Liver (tissue), 3 donors: ENCODE measurements around the gene ZMYM2.

ENCODE experiments used
- EGR1 ChIP-seq, 2 donors: IDR thresholded peaks; 2 replicates each; pipeline ENCODE4 v1.6.1; 2016 to 2018; ENCODE audit warnings: antibody characterized with exemption in 2 of 2, low read depth in 2 of 2
- JUND ChIP-seq, 2 donors: IDR thresholded peaks; 2 replicates each; pipeline ENCODE4 v1.6.1; 2016; ENCODE audit warnings: antibody characterized with exemption in 2 of 2
- RAD21 ChIP-seq, 2 donors: IDR thresholded peaks; 2 replicates each; pipeline ENCODE4 v1.6.1; 2016; ENCODE audit warnings: antibody characterized with exemption in 2 of 2, mild to moderate bottlenecking in 2 of 2
- RXRA ChIP-seq, 2 donors: IDR thresholded peaks; 2 replicates each; pipeline ENCODE4 v1.6.1; 2017 to 2018; ENCODE audit warnings: antibody characterized with exemption in 2 of 2, mild to moderate bottlenecking in 1 of 2
- SP1 ChIP-seq: IDR thresholded peaks from 2 replicates; pipeline ENCODE4 v1.6.1; 2018; ENCODE audit warnings: antibody characterized with exemption, mild to moderate bottlenecking
- TAF1 ChIP-seq: conservative IDR thresholded peaks from 2 replicates; pipeline ENCODE4 v1.6.1; 2016; ENCODE audit warnings: antibody characterized with exemption, mild to moderate bottlenecking
- TF ChIP-seq, protein P1 (sequence below): fragments of 150-350 bp; IDR thresholded peaks from 2 replicates; pipeline ENCODE4 v1.5.1; 2017; ENCODE audit warnings: improper control_type of control experiment, low read depth, low read length; ENCODE audit not compliant: missing input control
- TF ChIP-seq, protein P2 (sequence below): IDR thresholded peaks from 2 replicates; pipeline ENCODE4 v1.6.1; 2016; ENCODE audit warnings: antibody characterized with exemption
- TF ChIP-seq, protein P3 (sequence below): IDR thresholded peaks from 2 replicates; pipeline ENCODE4 v1.6.1; 2016; ENCODE audit warnings: antibody characterized with exemption, mild to moderate bottlenecking
- TF ChIP-seq, protein P4 (sequence below): IDR thresholded peaks from 2 replicates; pipeline ENCODE4 v1.6.1; 2016; ENCODE audit warnings: antibody characterized with exemption
- TF ChIP-seq, protein P5 (sequence below): IDR thresholded peaks from 2 replicates; pipeline ENCODE4 v1.6.1; 2016; ENCODE audit warnings: antibody characterized with exemption
- donor health status: healthy.
- donor health status: healthy.

DNA sequence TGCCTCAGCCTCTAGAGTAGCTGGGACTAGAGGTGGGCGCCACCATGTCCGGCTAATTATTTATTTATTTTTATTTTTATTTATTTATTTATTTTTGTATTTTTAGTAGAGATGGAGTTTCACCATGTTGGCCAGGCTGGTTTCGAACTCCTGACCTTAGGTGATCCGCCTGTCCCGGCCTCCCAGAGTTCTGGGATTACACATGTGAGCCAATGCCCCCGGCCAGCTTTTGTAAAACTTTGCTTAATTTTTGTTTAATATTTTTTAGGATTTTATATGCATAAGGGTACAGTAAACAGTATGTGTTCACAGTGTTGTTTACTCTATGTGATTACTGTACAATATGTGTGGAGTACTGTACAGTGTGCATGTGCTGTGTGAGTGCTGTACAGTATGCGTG is 98.7 kb downstream of the ZMYM2 start:
- TF ChIP-seq, protein P1, sequence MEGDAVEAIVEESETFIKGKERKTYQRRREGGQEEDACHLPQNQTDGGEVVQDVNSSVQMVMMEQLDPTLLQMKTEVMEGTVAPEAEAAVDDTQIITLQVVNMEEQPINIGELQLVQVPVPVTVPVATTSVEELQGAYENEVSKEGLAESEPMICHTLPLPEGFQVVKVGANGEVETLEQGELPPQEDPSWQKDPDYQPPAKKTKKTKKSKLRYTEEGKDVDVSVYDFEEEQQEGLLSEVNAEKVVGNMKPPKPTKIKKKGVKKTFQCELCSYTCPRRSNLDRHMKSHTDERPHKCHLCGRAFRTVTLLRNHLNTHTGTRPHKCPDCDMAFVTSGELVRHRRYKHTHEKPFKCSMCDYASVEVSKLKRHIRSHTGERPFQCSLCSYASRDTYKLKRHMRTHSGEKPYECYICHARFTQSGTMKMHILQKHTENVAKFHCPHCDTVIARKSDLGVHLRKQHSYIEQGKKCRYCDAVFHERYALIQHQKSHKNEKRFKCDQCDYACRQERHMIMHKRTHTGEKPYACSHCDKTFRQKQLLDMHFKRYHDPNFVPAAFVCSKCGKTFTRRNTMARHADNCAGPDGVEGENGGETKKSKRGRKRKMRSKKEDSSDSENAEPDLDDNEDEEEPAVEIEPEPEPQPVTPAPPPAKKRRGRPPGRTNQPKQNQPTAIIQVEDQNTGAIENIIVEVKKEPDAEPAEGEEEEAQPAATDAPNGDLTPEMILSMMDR: no peak
- TF ChIP-seq EGR1 (IDR thresholded peaks at IDR 0.05; ENCODE audit: low read depth in 2 of 2) (no peak), JUND (IDR thresholded peaks at IDR 0.05) (no peak), SP1 (no peak), RAD21 (IDR thresholded peaks at IDR 0.05) (no peak), RXRA (IDR thresholded peaks at IDR 0.05) (no peak), TAF1 (no peak)
- TF ChIP-seq, protein P2, sequence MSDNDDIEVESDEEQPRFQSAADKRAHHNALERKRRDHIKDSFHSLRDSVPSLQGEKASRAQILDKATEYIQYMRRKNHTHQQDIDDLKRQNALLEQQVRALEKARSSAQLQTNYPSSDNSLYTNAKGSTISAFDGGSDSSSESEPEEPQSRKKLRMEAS: no peak
- TF ChIP-seq, protein P3, sequence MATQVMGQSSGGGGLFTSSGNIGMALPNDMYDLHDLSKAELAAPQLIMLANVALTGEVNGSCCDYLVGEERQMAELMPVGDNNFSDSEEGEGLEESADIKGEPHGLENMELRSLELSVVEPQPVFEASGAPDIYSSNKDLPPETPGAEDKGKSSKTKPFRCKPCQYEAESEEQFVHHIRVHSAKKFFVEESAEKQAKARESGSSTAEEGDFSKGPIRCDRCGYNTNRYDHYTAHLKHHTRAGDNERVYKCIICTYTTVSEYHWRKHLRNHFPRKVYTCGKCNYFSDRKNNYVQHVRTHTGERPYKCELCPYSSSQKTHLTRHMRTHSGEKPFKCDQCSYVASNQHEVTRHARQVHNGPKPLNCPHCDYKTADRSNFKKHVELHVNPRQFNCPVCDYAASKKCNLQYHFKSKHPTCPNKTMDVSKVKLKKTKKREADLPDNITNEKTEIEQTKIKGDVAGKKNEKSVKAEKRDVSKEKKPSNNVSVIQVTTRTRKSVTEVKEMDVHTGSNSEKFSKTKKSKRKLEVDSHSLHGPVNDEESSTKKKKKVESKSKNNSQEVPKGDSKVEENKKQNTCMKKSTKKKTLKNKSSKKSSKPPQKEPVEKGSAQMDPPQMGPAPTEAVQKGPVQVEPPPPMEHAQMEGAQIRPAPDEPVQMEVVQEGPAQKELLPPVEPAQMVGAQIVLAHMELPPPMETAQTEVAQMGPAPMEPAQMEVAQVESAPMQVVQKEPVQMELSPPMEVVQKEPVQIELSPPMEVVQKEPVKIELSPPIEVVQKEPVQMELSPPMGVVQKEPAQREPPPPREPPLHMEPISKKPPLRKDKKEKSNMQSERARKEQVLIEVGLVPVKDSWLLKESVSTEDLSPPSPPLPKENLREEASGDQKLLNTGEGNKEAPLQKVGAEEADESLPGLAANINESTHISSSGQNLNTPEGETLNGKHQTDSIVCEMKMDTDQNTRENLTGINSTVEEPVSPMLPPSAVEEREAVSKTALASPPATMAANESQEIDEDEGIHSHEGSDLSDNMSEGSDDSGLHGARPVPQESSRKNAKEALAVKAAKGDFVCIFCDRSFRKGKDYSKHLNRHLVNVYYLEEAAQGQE: no peak
- TF ChIP-seq, protein P4, sequence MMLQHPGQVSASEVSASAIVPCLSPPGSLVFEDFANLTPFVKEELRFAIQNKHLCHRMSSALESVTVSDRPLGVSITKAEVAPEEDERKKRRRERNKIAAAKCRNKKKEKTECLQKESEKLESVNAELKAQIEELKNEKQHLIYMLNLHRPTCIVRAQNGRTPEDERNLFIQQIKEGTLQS: no peak
- TF ChIP-seq, protein P5, sequence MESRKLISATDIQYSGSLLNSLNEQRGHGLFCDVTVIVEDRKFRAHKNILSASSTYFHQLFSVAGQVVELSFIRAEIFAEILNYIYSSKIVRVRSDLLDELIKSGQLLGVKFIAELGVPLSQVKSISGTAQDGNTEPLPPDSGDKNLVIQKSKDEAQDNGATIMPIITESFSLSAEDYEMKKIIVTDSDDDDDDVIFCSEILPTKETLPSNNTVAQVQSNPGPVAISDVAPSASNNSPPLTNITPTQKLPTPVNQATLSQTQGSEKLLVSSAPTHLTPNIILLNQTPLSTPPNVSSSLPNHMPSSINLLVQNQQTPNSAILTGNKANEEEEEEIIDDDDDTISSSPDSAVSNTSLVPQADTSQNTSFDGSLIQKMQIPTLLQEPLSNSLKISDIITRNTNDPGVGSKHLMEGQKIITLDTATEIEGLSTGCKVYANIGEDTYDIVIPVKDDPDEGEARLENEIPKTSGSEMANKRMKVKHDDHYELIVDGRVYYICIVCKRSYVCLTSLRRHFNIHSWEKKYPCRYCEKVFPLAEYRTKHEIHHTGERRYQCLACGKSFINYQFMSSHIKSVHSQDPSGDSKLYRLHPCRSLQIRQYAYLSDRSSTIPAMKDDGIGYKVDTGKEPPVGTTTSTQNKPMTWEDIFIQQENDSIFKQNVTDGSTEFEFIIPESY: no peak
